ENCODE results near the gene ZC3H11A.
"Not testable (repeated sequence)": the region's sequence is repeated elsewhere in the genome, so short reads cannot be mapped to it uniquely, and the experiment has no call there.

ZC3H11A gene

GRCh38 chr1:203795441-203796235 is at the start of gene ZC3H11A, which contains the start of gene ZBED6:
ZC3H11A (plus strand) TSS chr1:203795623; CDS start chr1:203817071, 21,448 bp downstream.
ZBED6 (plus strand) TSS chr1:203795623; CDS start chr1:203797523, 1,900 bp downstream.
- peaks cover 54% of the 10 kb centered on the region for H3K36me3 Mint-ChIP-seq (ENCODE audit: low read depth)
- H3K4me3 Mint-ChIP-seq = peak within 1 kb of the TSS; percentile 95

GRCh38 chr1:203746281-203746680 is 49.1 kb upstream of the ZC3H11A start:
- TF ChIP-seq CTCF (IDR thresholded peaks at IDR 0.05) = no peak
- H3K36me3 Mint-ChIP-seq (ENCODE audit: low read depth) = peaks cover 9% of the 10 kb centered on the region
- H3K4me1 Mint-ChIP-seq = peaks cover 11% of the 10 kb centered on the region
- H3K27me3 Mint-ChIP-seq (ENCODE audit: low read depth, poor library complexity) = peaks cover 12% of the 10 kb centered on the region
- no peak overlapping the region for H3K4me3 Mint-ChIP-seq
- H3K27ac Mint-ChIP-seq = no peak overlapping the region
- DNase-seq = no peak
- peaks cover 10% of the 10 kb centered on the region for H3K9me3 Mint-ChIP-seq

More at GRCh38 chr1:203795441-203796235, at the start of gene ZC3H11A, which contains the start of gene ZBED6:
- Mint-ChIP-seq H3K27me3 (ENCODE audit: low read depth, poor library complexity) (peaks cover 2% of the 10 kb centered on the region), H3K27ac (peak within 1 kb of the TSS; percentile 100), H3K9me3 (peaks cover 47% of the 10 kb centered on the region), H3K4me1 (peaks cover 29% of the 10 kb centered on the region)
- DNase-seq = peak; percentile 95
- TF ChIP-seq CTCF (IDR thresholded peaks at IDR 0.05) = no peak

DNA sequence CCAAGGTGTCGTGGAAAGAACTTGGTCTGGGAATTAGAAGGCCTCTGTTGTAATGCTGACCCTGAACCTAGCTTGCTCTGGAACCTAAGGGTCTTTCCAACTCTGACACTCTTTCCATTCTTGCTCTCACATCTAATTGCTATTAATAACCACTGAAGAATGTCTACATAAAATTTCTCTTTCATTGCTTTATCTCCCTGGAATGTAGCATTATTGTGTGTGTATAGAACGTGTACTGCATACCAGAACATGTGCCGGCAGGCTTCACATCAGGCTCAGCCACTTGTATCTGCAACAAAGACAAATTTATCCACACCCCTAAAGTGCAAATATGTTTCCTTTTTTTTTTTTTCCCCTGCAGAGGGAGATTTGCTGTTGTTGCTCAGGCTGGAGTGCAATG is 44.4 kb upstream of the ZC3H11A start:
- Mint-ChIP-seq H3K36me3 (ENCODE audit: low read depth) (peaks cover 9% of the 10 kb centered on the region), H3K4me3 (no peak overlapping the region), H3K27ac (no peak overlapping the region)

GRCh38 chr1:203751618-203752361 is 43.6 kb upstream of the ZC3H11A start:
- H3K4me1 Mint-ChIP-seq; H3K9me3 Mint-ChIP-seq; H3K36me3 Mint-ChIP-seq (ENCODE audit: low read depth); H3K4me3 Mint-ChIP-seq; H3K27ac Mint-ChIP-seq; DNase-seq; H3K27me3 Mint-ChIP-seq (ENCODE audit: low read depth, poor library complexity): not testable (repeated sequence)

More for the DNA sequence above, 44.4 kb upstream of the ZC3H11A start:
- no peak for TF ChIP-seq CTCF (IDR thresholded peaks at IDR 0.05)
- H3K4me1 Mint-ChIP-seq = no peaks in the 10 kb centered on the region
- H3K9me3 Mint-ChIP-seq = peaks cover 10% of the 10 kb centered on the region
- H3K27me3 Mint-ChIP-seq (ENCODE audit: low read depth, poor library complexity) = peaks cover 9% of the 10 kb centered on the region
- DNase-seq = no peak

GRCh38 chr1:203754455-203754864 is 41.0 kb upstream of the ZC3H11A start:
- Mint-ChIP-seq H3K27ac (no peak overlapping the region), H3K4me3 (no peak overlapping the region), H3K4me1 (peaks cover 6% of the 10 kb centered on the region), H3K9me3 (no peaks in the 10 kb centered on the region), H3K27me3 (ENCODE audit: low read depth, poor library complexity) (peaks cover 3% of the 10 kb centered on the region), H3K36me3 (ENCODE audit: low read depth) (no peaks in the 10 kb centered on the region)
- DNase-seq = no peak
- no peak for TF ChIP-seq CTCF (IDR thresholded peaks at IDR 0.05)

DNA sequence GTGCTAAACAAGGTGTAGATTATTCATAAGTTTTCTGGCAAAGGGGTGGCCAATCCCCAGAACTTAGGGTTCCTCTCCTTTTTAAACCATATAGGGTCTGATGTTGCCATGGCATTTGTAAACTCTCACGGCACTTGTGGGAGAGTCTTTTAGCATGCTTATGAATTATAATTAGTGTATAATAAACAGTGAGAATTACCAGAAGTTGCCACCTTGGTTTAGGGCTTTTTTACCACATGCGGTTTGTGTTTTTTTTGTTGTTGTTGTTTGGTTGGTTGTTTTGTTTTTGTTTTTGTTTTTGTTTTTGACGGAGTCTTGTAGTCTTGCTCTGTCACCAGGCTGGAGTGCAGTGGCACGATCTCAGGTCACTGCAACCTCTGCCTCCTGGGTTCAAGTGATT is 39.4 kb upstream of the ZC3H11A start:
- Mint-ChIP-seq H3K9me3 (no peaks in the 10 kb centered on the region), H3K27me3 (ENCODE audit: low read depth, poor library complexity) (peaks cover 3% of the 10 kb centered on the region), H3K4me1 (peaks cover 11% of the 10 kb centered on the region), H3K27ac (no peak overlapping the region), H3K4me3 (no peak overlapping the region), H3K36me3 (ENCODE audit: low read depth) (no peaks in the 10 kb centered on the region)
- TF ChIP-seq CTCF (IDR thresholded peaks at IDR 0.05) = no peak
- DNase-seq = no peak

DNA sequence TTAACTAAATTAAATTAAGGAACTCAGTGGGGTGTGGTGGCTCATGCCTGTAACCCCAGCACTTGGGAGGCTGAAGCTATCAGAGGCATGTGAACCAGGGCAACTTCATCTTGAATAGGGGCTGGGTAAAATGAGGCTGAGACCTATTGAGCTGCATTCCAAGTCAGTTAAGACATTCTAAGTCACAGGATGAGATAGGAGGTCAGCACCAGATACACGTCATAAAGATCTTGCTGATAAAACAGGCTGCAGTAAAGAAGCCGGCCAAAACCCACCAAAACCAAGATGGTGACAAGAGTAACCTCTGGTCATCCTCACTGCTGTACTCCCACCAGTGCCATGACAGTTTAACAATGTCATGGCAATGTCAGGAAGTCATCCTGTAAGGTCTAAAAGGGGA is 36.7 kb upstream of the ZC3H11A start:
- H3K4me1 Mint-ChIP-seq = peaks cover 11% of the 10 kb centered on the region
- not testable (repeated sequence) for H3K27me3 Mint-ChIP-seq (ENCODE audit: low read depth, poor library complexity); H3K9me3 Mint-ChIP-seq; H3K27ac Mint-ChIP-seq; H3K4me3 Mint-ChIP-seq; H3K36me3 Mint-ChIP-seq (ENCODE audit: low read depth); DNase-seq
